GM19240 (cell line): ENCODE results near the gene SFSWAP.
"Not testable (repeated sequence)": the region's sequence is repeated elsewhere in the genome, so short reads cannot be mapped to it uniquely, and the experiment has no call there.

Experiments used
- DNase-seq: peaks from one replicate; pipeline ENCODE4 v3.0.0; 2011; ENCODE audit warnings: low spot score; ENCODE audit not compliant: insufficient read length

SFSWAP gene

GRCh38 chr12:131710464-131711457 lies at the start of gene SFSWAP:
TSS of gene SFSWAP (plus strand) at chr12:131711090. CDS start at chr12:131711230, 140 bp downstream.
- DNase-seq, result peak; percentile 77

- not testable (repeated sequence) for DNase-seq
These were observed 49.5 kb upstream of the SFSWAP start for GRCh38 chr12:131661170-131661985.

GRCh38 chr12:131661986-131662288 lies 49.0 kb upstream of the SFSWAP start:
- not testable (repeated sequence) for DNase-seq

GRCh38 chr12:131662346-131662745 lies 48.5 kb upstream of the SFSWAP start:
- not testable (repeated sequence) for DNase-seq

- not testable (repeated sequence) for DNase-seq
These were observed 45.2 kb upstream of the SFSWAP start for GRCh38 chr12:131665666-131666065.

GRCh38 chr12:131666486-131666885 lies 44.4 kb upstream of the SFSWAP start:
- DNase-seq, result not testable (repeated sequence)

GRCh38 chr12:131666978-131667601 lies 43.8 kb upstream of the SFSWAP start:
- not testable (repeated sequence) for DNase-seq

- no peak for DNase-seq
These were observed 39.6 kb upstream of the SFSWAP start for GRCh38 chr12:131671276-131671675.

- DNase-seq, result no peak
These were observed 39.0 kb upstream of the SFSWAP start for GRCh38 chr12:131671871-131672270.

- no peak for DNase-seq
These were observed 38.5 kb upstream of the SFSWAP start for GRCh38 chr12:131672311-131672940.

GRCh38 chr12:131672941-131673887 lies 37.7 kb upstream of the SFSWAP start:
- no peak for DNase-seq

GRCh38 chr12:131673888-131674257 lies 37.0 kb upstream of the SFSWAP start:
- DNase-seq, result no peak

GRCh38 chr12:131674373-131674772 lies 36.5 kb upstream of the SFSWAP start:
- DNase-seq, result no peak

- DNase-seq, result no peak
These were observed 35.5 kb upstream of the SFSWAP start for GRCh38 chr12:131675126-131676080.

- no peak for DNase-seq
These were observed 34.3 kb upstream of the SFSWAP start for GRCh38 chr12:131676544-131676943.

GRCh38 chr12:131677067-131677466 lies 33.8 kb upstream of the SFSWAP start:
- DNase-seq, result not testable (repeated sequence)

- no peak for DNase-seq
These were observed 33.2 kb upstream of the SFSWAP start for GRCh38 chr12:131677699-131678098.

- DNase-seq, result not testable (repeated sequence)
These were observed 32.3 kb upstream of the SFSWAP start for GRCh38 chr12:131678389-131679181.
